H9 (cell line): Measurements from ENCODE around the gene SMTN. TPM values are rescaled to one million over a fixed set of nuclear protein-coding genes. Genes with fewer than 3 reads are reported as not detected.
"Not testable (repeated sequence)": the region's sequence is repeated elsewhere in the genome, so short reads cannot be mapped to it uniquely, and the experiment has no call there.

Experiments used
- DNase-seq: peaks from one replicate; pipeline ENCODE4 v3.0.0-alpha.2; 2017
- H2AFZ ChIP-seq: one replicate; pipeline ENCODE4 v1.6.1; 2013; ENCODE audit warnings: mild to moderate bottlenecking, low read length, control low read depth, moderate library complexity
- H2AK5ac ChIP-seq: 2 replicates; pipeline ENCODE4 v1.6.1; 2013; ENCODE audit warnings: low read length, control low read depth, mixed read lengths; ENCODE audit not compliant: insufficient read length
- H2BK120ac ChIP-seq: one replicate; pipeline ENCODE4 v1.6.1; 2013; ENCODE audit warnings: low read depth, mild to moderate bottlenecking, low read length, control low read depth, inconsistent platforms; ENCODE audit not compliant: poor library complexity, severe bottlenecking
- H2BK12ac ChIP-seq: 2 replicates; pipeline ENCODE4 v1.6.1; 2013; ENCODE audit warnings: low read length, control low read depth, mixed read lengths, low read depth; ENCODE audit not compliant: insufficient read length
- H2BK15ac ChIP-seq: 2 replicates; pipeline ENCODE4 v1.6.1; 2013; ENCODE audit warnings: low read depth, low read length, control low read depth
- H2BK20ac ChIP-seq: one replicate; pipeline ENCODE4 v1.6.1; 2013; ENCODE audit warnings: low read depth, mild to moderate bottlenecking, low read length, control low read depth, inconsistent platforms; ENCODE audit not compliant: poor library complexity, severe bottlenecking
- H2BK5ac ChIP-seq: 2 replicates; pipeline ENCODE4 v1.6.1; 2013; ENCODE audit warnings: low read length, control low read depth, mixed read lengths; ENCODE audit not compliant: insufficient read length
- H3K14ac ChIP-seq: 2 replicates; pipeline ENCODE4 v1.6.1; 2013; ENCODE audit warnings: low read length, control low read depth; ENCODE audit not compliant: insufficient read depth
- H3K18ac ChIP-seq: 2 replicates; pipeline ENCODE4 v1.6.1; 2013; ENCODE audit warnings: low read depth, mild to moderate bottlenecking, mixed read lengths, low read length, control low read depth; ENCODE audit not compliant: insufficient read length
- H3K23ac ChIP-seq: 2 replicates; pipeline ENCODE4 v1.6.1; 2013; ENCODE audit warnings: low read length, control low read depth, mixed read lengths, low read depth; ENCODE audit not compliant: insufficient read length
- H3K23me2 ChIP-seq: 2 replicates; pipeline ENCODE4 v1.6.1; 2013; ENCODE audit warnings: low read depth, mild to moderate bottlenecking, mixed read lengths, low read length, control low read depth; ENCODE audit not compliant: insufficient read length, poor library complexity, severe bottlenecking
- H3K27ac ChIP-seq: 2 replicates; pipeline ENCODE4 v1.5.1; 2013; ENCODE audit warnings: low read length, control low read depth, mixed read lengths, low read depth; ENCODE audit not compliant: insufficient read length
- H3K27me3 ChIP-seq: 2 replicates; pipeline ENCODE4 v1.6.1; 2013; ENCODE audit warnings: low read length, control low read depth, inconsistent platforms; ENCODE audit not compliant: insufficient read depth
- H3K4ac ChIP-seq: 2 replicates; pipeline ENCODE4 v1.6.1; 2013; ENCODE audit warnings: low read depth, mild to moderate bottlenecking, control low read depth, inconsistent platforms, low read length, moderate library complexity
- H3K4me1 ChIP-seq: 2 replicates; pipeline ENCODE4 v1.6.1; 2013; ENCODE audit warnings: low read length, control low read depth, inconsistent platforms; ENCODE audit not compliant: insufficient read depth
- H3K4me2 ChIP-seq: 2 replicates; pipeline ENCODE4 v1.6.1; 2013; ENCODE audit warnings: low read length, control low read depth, mixed read lengths; ENCODE audit not compliant: insufficient read length, insufficient read depth
- H3K56ac ChIP-seq: 2 replicates; pipeline ENCODE4 v1.6.1; 2013; ENCODE audit warnings: low read depth, mild to moderate bottlenecking, mixed read lengths, low read length, control low read depth; ENCODE audit not compliant: insufficient read length
- H3K79me1 ChIP-seq: 2 replicates; pipeline ENCODE4 v1.6.1; 2013; ENCODE audit warnings: low read depth, mild to moderate bottlenecking, moderate library complexity, low read length, control low read depth, inconsistent platforms; ENCODE audit not compliant: insufficient read depth, poor library complexity, severe bottlenecking
- H3K79me2 ChIP-seq: 2 replicates; pipeline ENCODE4 v1.6.1; 2013; ENCODE audit warnings: low read length, control low read depth, inconsistent platforms; ENCODE audit not compliant: insufficient read depth
- H3K9ac ChIP-seq: 2 replicates; pipeline ENCODE4 v1.6.1; 2013; ENCODE audit warnings: low read length, control low read depth, mixed read lengths; ENCODE audit not compliant: insufficient read length; ENCODE audit errors: extremely low read depth
- H3K9me3 ChIP-seq: one replicate; pipeline ENCODE4 v1.6.1; 2013; ENCODE audit warnings: low read depth, low read length, inconsistent platforms; ENCODE audit not compliant: control insufficient read depth
- H3T11ph ChIP-seq: one replicate; pipeline ENCODE4 v1.6.1; 2013; ENCODE audit warnings: mild to moderate bottlenecking, low read length, control low read depth, inconsistent platforms
- H4K20me1 ChIP-seq: one replicate; pipeline ENCODE4 v1.6.1; 2013; ENCODE audit not compliant: control insufficient read depth, insufficient read length, insufficient read depth
- H4K5ac ChIP-seq: 2 replicates; pipeline ENCODE4 v1.6.1; 2013; ENCODE audit warnings: low read depth, mild to moderate bottlenecking, mixed read lengths, low read length, control low read depth; ENCODE audit not compliant: insufficient read length
- H4K8ac ChIP-seq: replicated peaks from 2 replicates; pipeline ENCODE4 v1.6.1; 2013; ENCODE audit warnings: low read length, control low read depth, mixed read lengths, low read depth; ENCODE audit not compliant: insufficient read length
- H4K91ac ChIP-seq: 2 replicates; pipeline ENCODE4 v1.6.1; 2013; ENCODE audit warnings: low read depth, mild to moderate bottlenecking, moderate library complexity, mixed read lengths, low read length, control low read depth; ENCODE audit not compliant: insufficient read length
- H3K27ac Mint-ChIP-seq, 3 experiments: 2 replicates in 2 of 3; 3 replicates in 1 of 3; pipeline ENCODE4 v1.8.0; 2020 to 2021; ENCODE audit warnings: mixed read lengths in 3 of 3, mild to moderate bottlenecking in 1 of 3, moderate library complexity in 1 of 3
- H3K27me3 Mint-ChIP-seq: 2 replicates; pipeline ENCODE4 v1.8.0; 2021; ENCODE audit warnings: low read depth, mild to moderate bottlenecking, moderate library complexity, mixed read lengths
- H3K36me3 Mint-ChIP-seq, 3 experiments: 2 replicates in 2 of 3; 3 replicates in 1 of 3; pipeline ENCODE4 v1.8.0; 2020 to 2021; ENCODE audit warnings: low read depth in 3 of 3, mixed read lengths in 3 of 3; ENCODE audit not compliant: insufficient read depth in 1 of 3
- H3K4me1 Mint-ChIP-seq, 2 experiments: 2 replicates each; pipeline ENCODE4 v1.8.0; 2020; ENCODE audit warnings: mixed read lengths in 2 of 2
- H3K4me3 Mint-ChIP-seq, 2 experiments: 2 replicates in 1 of 2; 3 replicates in 1 of 2; pipeline ENCODE4 v1.8.0; 2020 to 2021; ENCODE audit warnings: mild to moderate bottlenecking in 2 of 2, mixed read lengths in 2 of 2, moderate library complexity in 1 of 2
- H3K9me3 Mint-ChIP-seq, 2 experiments: 2 replicates in 1 of 2; 3 replicates in 1 of 2; pipeline ENCODE4 v1.8.0; 2020; ENCODE audit warnings: mild to moderate bottlenecking in 2 of 2, mixed read lengths in 2 of 2, moderate library complexity in 1 of 2
- WGBS: extraction: QIAGEN DNeasy Blood & Tissue Kit; methylation state at CpG from one replicate; pipeline ENCODE4 v1.1.7; 2013; ENCODE audit warnings: missing lambda C conversion rate, low lambda C conversion rate, mixed read lengths; ENCODE audit not compliant: insufficient read length; ENCODE audit errors: extremely low coverage; 5-methylcytosine and 5-hydroxymethylcytosine counted together
- total RNA-seq: library from RNA; stranded (reverse); gene quantifications from 2 replicates; pipeline ENCODE4 v1.2.1, GENCODE V29; 2021
- TF ChIP-seq, protein P1 (sequence below): fragments of 200-600 bp; sonication (generic); conservative IDR thresholded peaks from 3 replicates; pipeline ENCODE4 v1.8.0; 2021; ENCODE audit warnings: antibody characterized with exemption, mild to moderate bottlenecking

The SMTN gene
- total RNA-seq, 1 experiment from 2014 or later: 23.4 TPM

DNA sequence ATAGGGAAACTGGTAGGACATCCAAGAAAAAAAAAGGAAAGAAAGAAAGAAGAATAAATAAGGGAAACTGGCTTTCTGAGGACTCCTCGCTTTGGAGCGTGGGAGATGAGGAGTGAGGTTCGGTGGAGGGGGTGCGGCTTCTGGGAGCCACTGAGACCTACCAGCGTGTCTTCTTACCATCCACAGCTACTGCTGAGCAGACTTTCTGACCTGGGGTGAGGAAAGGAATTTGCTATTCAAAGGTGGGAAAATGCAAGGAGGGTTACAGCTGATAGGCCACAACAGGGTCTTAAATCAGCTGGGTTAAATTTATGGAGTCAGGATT is 26.7 kb downstream of the SMTN start:
- Histone ChIP-seq H3K23me2 (peaks cover 8% of the 10 kb centered on the region), H3K79me1 (no peaks in the 10 kb centered on the region), H3K14ac (no peak overlapping the region), H4K91ac (no peak overlapping the region), H2AFZ (peak overlapping the region; percentile 56), H3K4ac (no peak overlapping the region), H4K8ac (no peak overlapping the region), H2BK12ac (no peak overlapping the region), H3K56ac (no peak overlapping the region), H3K9me3 (no peaks in the 10 kb centered on the region), H3K4me2 (peak overlapping the region; percentile 70), H2AK5ac (no peak overlapping the region), H3K79me2 (no peaks in the 10 kb centered on the region), H3K4me1 (no peaks in the 10 kb centered on the region), H4K5ac (no peak overlapping the region), H4K20me1 (no peaks in the 10 kb centered on the region), H2BK20ac (no peak overlapping the region), H3T11ph (no peak overlapping the region), H3K9ac (peak overlapping the region; percentile 3), H3K27me3 (peaks cover 12% of the 10 kb centered on the region; the same call in 1 of the 2 replicates), H3K27ac (no peak overlapping the region), H2BK15ac (no peak overlapping the region), H3K18ac (peak overlapping the region; percentile 45), H2BK5ac (no peak overlapping the region), H3K23ac (no peak overlapping the region), H2BK120ac (no peak overlapping the region)
- Mint-ChIP-seq H3K4me3 (peak overlapping the region; percentile 68 to 92), H3K4me1 (peaks cover 12 to 25% of the 10 kb centered on the region in 2 experiments), H3K27ac (peak overlapping the region; percentile 5 to 92 (median 15); a peak in 5 of 7 replicates), H3K9me3 (peaks cover 0 to 2% of the 10 kb centered on the region in 2 experiments; a peak in 2 of 5 replicates), H3K36me3 (no peaks in the 10 kb centered on the region; a peak in 1 of 7 replicates), H3K27me3 (peaks cover 30% of the 10 kb centered on the region)
- TF ChIP-seq, protein P1, sequence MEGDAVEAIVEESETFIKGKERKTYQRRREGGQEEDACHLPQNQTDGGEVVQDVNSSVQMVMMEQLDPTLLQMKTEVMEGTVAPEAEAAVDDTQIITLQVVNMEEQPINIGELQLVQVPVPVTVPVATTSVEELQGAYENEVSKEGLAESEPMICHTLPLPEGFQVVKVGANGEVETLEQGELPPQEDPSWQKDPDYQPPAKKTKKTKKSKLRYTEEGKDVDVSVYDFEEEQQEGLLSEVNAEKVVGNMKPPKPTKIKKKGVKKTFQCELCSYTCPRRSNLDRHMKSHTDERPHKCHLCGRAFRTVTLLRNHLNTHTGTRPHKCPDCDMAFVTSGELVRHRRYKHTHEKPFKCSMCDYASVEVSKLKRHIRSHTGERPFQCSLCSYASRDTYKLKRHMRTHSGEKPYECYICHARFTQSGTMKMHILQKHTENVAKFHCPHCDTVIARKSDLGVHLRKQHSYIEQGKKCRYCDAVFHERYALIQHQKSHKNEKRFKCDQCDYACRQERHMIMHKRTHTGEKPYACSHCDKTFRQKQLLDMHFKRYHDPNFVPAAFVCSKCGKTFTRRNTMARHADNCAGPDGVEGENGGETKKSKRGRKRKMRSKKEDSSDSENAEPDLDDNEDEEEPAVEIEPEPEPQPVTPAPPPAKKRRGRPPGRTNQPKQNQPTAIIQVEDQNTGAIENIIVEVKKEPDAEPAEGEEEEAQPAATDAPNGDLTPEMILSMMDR: peak; percentile 7; the same call in 1 of the 3 replicates
- no CpG with 5 or more reads among the region's 5 CpGs for WGBS
- DNase-seq: no peak

DNA sequence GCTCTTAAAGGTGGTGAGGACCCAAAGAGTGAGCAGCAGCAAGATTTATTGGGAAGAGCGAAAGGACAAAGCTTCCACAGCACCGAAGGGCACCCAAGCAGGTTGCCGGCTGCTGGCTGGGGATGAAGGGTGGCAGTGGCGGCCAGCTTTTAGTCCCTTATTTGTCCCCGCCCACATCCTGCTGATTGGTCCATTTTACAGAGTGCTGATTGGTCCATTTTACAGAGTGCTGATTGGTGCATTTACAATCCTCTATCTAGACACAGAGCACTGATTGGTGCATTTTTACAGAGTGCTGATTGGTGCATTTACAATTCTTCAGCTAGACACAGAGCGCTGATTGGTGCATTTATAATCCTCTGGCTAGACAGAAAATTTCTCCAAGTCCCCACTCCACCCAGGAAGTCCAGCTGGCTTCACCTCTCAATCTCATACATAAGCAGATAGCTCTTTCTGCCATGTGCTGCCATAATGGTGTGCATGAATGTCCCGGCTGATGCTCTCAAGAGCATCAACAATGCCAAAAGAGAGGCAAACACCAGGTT is 31.5 kb downstream of the SMTN start:
- H3K9ac ChIP-seq, H3K18ac ChIP-seq, H2AK5ac ChIP-seq, H3K14ac ChIP-seq, H3K9me3 ChIP-seq, H2BK12ac ChIP-seq, H3K27ac Mint-ChIP-seq, H3K23ac ChIP-seq, H3K27me3 Mint-ChIP-seq, H2BK15ac ChIP-seq, H3K79me2 ChIP-seq, H3K4me2 ChIP-seq, H3K4me1 ChIP-seq, H2BK5ac ChIP-seq, H3K56ac ChIP-seq, H3K4me3 Mint-ChIP-seq, H2BK120ac ChIP-seq, H4K8ac ChIP-seq, DNase-seq, H3K4ac ChIP-seq, H4K20me1 ChIP-seq, H4K5ac ChIP-seq, H3K27me3 ChIP-seq, H2BK20ac ChIP-seq, H3K23me2 ChIP-seq, H3K9me3 Mint-ChIP-seq, H3K4me1 Mint-ChIP-seq, H3K27ac ChIP-seq, H3K79me1 ChIP-seq, H3K36me3 Mint-ChIP-seq, H3T11ph ChIP-seq, H2AFZ ChIP-seq, H4K91ac ChIP-seq: not testable (repeated sequence)
- WGBS: no CpG with 5 or more reads among the region's 7 CpGs
